ENCODE results near the gene SCFD2. TPM values are rescaled to one million over a fixed set of nuclear protein-coding genes. Genes with fewer than 3 reads are reported as not detected.

The SCFD2 gene
- polyA plus RNA-seq, 6 donors from 2014 or later: 11.6 to 22.7 (median 19.3) TPM

DNA sequence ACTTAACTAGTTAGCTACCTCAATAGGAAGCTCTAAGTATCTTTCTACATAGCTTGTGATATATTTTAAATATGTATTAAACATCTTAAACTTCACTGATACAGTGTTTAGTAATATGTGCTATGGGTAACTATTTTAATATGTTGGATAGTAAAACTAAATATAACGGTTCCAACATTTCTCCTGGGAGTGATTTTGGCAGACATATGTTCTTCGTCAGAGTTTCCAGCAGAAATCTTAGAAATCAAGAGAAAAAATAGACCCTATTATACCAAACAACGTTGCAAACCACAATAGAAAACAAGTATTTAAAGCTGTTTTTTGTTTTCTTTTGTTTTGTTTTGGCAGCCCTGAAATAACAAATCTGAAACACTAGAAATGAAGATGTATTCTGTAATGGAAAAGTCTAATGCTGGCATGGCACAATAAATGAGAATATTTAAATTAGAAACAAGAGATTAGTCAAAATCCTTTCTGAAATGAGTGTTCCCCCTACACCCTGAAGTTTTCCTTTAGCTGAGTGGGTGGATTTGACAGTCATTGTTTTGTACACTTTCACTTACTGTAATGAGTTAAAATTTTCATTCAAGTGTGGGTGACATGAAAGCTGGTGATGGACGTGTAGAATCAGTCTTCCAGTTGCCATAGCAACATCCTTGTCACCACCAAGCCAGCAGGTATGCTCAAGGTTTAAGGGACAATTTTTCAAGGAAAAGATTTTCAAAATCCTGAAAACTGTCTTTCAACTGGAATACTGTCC is 233.5 kb downstream of the SCFD2 start:
- peaks cover 0 to 2% (median 0%) of the 10 kb centered on the region in 7 donors for H3K9me3 Mint-ChIP-seq
- H3K27ac Mint-ChIP-seq: no peak overlapping the region

GRCh38 chr4:53131562-53131925 is 234.3 kb downstream of the SCFD2 start:
- ATAC-seq (ENCODE audit: low read depth in 2 of 2): no peak
- DNase-seq: no peak
- H3K9me3 Mint-ChIP-seq: peaks cover 0 to 2% (median 0%) of the 10 kb centered on the region in 7 donors
- no peaks in the 10 kb centered on the region for H3K27me3 Mint-ChIP-seq
- H3K4me3 Mint-ChIP-seq: no peak overlapping the region
- peaks cover 0 to 5% (median 0%) of the 10 kb centered on the region in 3 donors for H3K4me1 Mint-ChIP-seq
- no peak overlapping the region for H3K27ac Mint-ChIP-seq
- H3K36me3 Mint-ChIP-seq: peaks cover 8 to 18% of the 10 kb centered on the region in 2 donors

More for the DNA sequence above, 233.5 kb downstream of the SCFD2 start:
- Mint-ChIP-seq H3K27me3 (no peaks in the 10 kb centered on the region), H3K36me3 (peaks cover 8 to 18% of the 10 kb centered on the region in 2 donors), H3K4me1 (peaks cover 0 to 5% (median 0%) of the 10 kb centered on the region in 3 donors), H3K4me3 (no peak overlapping the region)
- DNase-seq (no peak), ATAC-seq (ENCODE audit: low read depth in 2 of 2) (no peak)

GRCh38 chr4:53130896-53131561 is 234.8 kb downstream of the SCFD2 start:
- Mint-ChIP-seq H3K4me1 (peaks cover 0 to 5% (median 1%) of the 10 kb centered on the region in 3 donors), H3K36me3 (peaks cover 12 to 19% of the 10 kb centered on the region in 2 donors), H3K27ac (no peak overlapping the region), H3K9me3 (peaks cover 0 to 2% (median 0%) of the 10 kb centered on the region in 7 donors), H3K27me3 (no peaks in the 10 kb centered on the region), H3K4me3 (no peak overlapping the region)
- no peak for DNase-seq
- no peak for ATAC-seq (ENCODE audit: low read depth in 2 of 2)

DNA sequence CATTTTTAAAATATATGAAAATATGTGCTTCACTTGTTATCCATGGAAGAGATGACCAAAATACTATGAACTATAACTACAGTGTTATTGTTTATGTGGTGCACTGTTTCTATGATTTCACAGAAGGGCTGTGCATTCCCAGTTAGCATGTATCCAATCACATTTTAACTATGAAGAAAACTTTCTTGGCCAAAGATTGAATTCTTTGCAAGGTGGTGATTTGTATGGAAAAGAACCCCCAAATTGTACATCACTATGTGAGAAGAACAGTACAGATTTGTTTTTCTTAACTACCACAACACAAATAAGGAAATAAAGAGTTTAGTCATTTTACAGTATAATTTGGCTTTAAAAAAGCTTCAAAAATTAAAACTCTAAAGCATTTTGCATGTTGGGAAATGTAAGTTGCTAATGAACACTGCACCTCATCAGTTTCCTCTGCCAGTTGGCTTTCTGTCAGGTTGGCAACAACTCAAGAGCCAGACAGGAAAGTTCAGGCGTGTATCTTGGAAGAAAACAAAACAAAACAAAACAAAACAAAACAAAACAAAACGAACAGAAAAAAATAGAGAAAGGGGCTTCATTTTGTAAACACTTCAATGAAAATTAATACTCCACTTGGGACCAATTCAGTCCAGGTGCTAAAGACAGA is 237.0 kb downstream of the SCFD2 start:
- H3K27me3 Mint-ChIP-seq: no peaks in the 10 kb centered on the region
- peaks cover 19 to 21% of the 10 kb centered on the region in 2 donors for H3K36me3 Mint-ChIP-seq
- peaks cover 0 to 3% (median 2%) of the 10 kb centered on the region in 3 donors for H3K4me1 Mint-ChIP-seq
- ATAC-seq (ENCODE audit: low read depth in 2 of 2) (no peak), DNase-seq (no peak)
- no peaks in the 10 kb centered on the region for H3K9me3 Mint-ChIP-seq
- H3K27ac Mint-ChIP-seq: no peak overlapping the region
- H3K4me3 Mint-ChIP-seq: no peak overlapping the region

DNA sequence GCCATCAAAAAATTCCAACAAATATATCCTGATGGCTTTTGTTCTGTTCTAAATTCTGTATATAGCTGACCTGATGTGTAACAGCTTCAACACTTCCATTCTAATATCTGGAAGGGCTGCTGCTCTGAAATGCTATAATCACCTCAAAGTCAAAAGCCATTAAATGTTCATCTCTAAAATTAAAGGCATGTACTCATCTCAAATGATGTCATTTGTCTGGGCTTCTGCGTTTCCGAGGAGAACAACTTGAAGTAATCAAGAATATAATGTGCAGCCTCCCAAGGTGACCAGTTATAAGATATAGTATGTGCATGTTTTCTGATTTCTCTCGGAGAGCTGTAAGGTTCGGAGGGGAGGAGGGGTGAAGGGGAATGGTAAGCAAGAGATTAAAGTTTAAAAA is 237.6 kb downstream of the SCFD2 start:
- H3K36me3 Mint-ChIP-seq: peaks cover 19% of the 10 kb centered on the region in 2 donors
- ATAC-seq (ENCODE audit: low read depth in 2 of 2) (no peak), DNase-seq (no peak)
- no peaks in the 10 kb centered on the region for H3K27me3 Mint-ChIP-seq
- no peaks in the 10 kb centered on the region for H3K9me3 Mint-ChIP-seq
- H3K4me1 Mint-ChIP-seq: peaks cover 0 to 4% (median 0%) of the 10 kb centered on the region in 3 donors
- no peak overlapping the region for H3K4me3 Mint-ChIP-seq
- no peak overlapping the region for H3K27ac Mint-ChIP-seq

- peaks cover 0 to 6% (median 0%) of the 10 kb centered on the region in 3 donors for H3K4me1 Mint-ChIP-seq
- ATAC-seq (ENCODE audit: low read depth in 2 of 2) (no peak), DNase-seq (no peak)
- H3K27ac Mint-ChIP-seq: no peak overlapping the region
- no peaks in the 10 kb centered on the region for H3K9me3 Mint-ChIP-seq
- no peak overlapping the region for H3K4me3 Mint-ChIP-seq
- H3K27me3 Mint-ChIP-seq: no peaks in the 10 kb centered on the region
- peaks cover 15 to 19% of the 10 kb centered on the region in 2 donors for H3K36me3 Mint-ChIP-seq
Observed at GRCh38 chr4:53127365-53127764, 238.5 kb downstream of the SCFD2 start.

DNA sequence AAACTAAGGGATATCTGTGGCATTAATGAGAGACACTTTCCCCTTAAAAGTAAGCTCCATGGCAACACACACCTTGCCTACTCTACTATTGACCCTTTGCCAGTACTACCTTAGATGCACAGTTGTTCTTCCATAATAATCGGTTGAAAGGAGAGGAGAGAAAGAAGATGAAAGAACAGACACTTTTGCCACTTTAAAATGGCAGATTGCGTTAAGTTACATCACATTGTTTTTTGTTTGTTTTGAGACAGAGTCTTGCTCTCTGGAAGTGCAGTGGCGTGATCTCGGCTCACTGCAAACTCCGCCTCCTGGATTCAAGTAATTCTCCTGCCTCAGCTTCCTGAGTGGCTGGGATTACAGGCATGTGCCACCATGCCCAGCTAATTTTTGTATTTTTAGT is 239.8 kb downstream of the SCFD2 start:
- H3K27me3 Mint-ChIP-seq: no peaks in the 10 kb centered on the region
- no peak for ATAC-seq (ENCODE audit: low read depth in 2 of 2)
- no peak overlapping the region for H3K4me3 Mint-ChIP-seq
- H3K36me3 Mint-ChIP-seq: peaks cover 12 to 14% of the 10 kb centered on the region in 2 donors
- peak overlapping the region in 1 of 6 donors; percentile 49 for H3K27ac Mint-ChIP-seq
- H3K4me1 Mint-ChIP-seq: peaks cover 0 to 6% (median 0%) of the 10 kb centered on the region in 3 donors
- no peak for DNase-seq
- no peaks in the 10 kb centered on the region for H3K9me3 Mint-ChIP-seq

DNA sequence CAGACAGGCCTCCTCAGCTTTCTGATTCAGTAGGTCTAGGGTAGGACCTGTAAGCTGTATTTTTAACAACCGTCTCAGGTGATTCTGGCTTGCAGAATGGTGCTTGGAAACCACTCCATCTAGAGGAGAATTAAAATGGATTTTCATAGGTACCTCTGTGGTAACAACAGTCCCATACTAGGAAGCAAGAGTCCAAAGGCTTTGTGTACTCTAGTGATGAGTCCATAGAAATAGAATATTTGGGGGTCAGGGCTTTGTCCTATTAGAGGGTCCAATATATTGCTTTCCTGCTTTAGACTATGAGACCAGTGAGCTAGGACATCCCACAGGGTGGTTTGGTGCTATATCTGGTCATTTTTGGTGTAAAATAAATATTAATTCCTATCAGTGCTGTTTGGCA is 242.0 kb downstream of the SCFD2 start:
- H3K36me3 Mint-ChIP-seq: peaks cover 8 to 10% of the 10 kb centered on the region in 2 donors
- H3K4me3 Mint-ChIP-seq: no peak overlapping the region
- H3K9me3 Mint-ChIP-seq: no peaks in the 10 kb centered on the region
- peaks cover 0 to 6% (median 0%) of the 10 kb centered on the region in 3 donors for H3K4me1 Mint-ChIP-seq
- H3K27ac Mint-ChIP-seq: no peak overlapping the region
- ATAC-seq (ENCODE audit: low read depth in 2 of 2) (no peak), DNase-seq (no peak)
- no peaks in the 10 kb centered on the region for H3K27me3 Mint-ChIP-seq

DNA sequence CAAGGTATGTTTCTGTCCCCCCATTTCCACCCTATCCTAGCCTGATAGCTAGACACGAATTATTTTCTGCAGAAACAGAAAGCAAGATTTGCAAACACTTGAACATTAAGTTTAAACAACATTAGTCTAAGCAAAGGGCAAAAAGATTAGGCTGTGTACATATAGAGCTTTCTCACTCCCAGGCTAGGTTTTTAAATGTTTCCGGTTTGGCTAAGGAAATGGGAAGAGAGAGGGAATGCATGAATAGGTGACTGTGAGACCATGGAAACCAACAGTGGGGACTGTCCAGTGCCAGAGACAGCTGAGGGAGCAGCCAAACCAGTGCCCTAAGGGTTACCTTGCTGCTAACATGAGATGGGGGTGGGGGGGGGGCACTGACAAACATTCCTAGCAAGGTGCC is 242.7 kb downstream of the SCFD2 start:
- H3K4me1 Mint-ChIP-seq: peaks cover 0 to 6% (median 0%) of the 10 kb centered on the region in 3 donors
- DNase-seq (no peak), ATAC-seq (ENCODE audit: low read depth in 2 of 2) (no peak)
- H3K36me3 Mint-ChIP-seq: peaks cover 10% of the 10 kb centered on the region in 2 donors
- H3K27ac Mint-ChIP-seq: no peak overlapping the region
- H3K27me3 Mint-ChIP-seq: no peaks in the 10 kb centered on the region
- no peaks in the 10 kb centered on the region for H3K9me3 Mint-ChIP-seq
- H3K4me3 Mint-ChIP-seq: no peak overlapping the region

- H3K4me3 Mint-ChIP-seq: no peak overlapping the region
- H3K36me3 Mint-ChIP-seq: peaks cover 10 to 11% of the 10 kb centered on the region in 2 donors
- no peaks in the 10 kb centered on the region for H3K27me3 Mint-ChIP-seq
- no peak overlapping the region for H3K27ac Mint-ChIP-seq
- ATAC-seq (ENCODE audit: low read depth in 2 of 2) (no peak), DNase-seq (no peak)
- H3K4me1 Mint-ChIP-seq: peaks cover 0 to 6% (median under 1%) of the 10 kb centered on the region in 3 donors
- no peaks in the 10 kb centered on the region for H3K9me3 Mint-ChIP-seq
Observed at GRCh38 chr4:53122280-53123116, 243.4 kb downstream of the SCFD2 start.

GRCh38 chr4:53121264-53121865 is 244.5 kb downstream of the SCFD2 start:
- H3K27me3 Mint-ChIP-seq: no peaks in the 10 kb centered on the region
- DNase-seq: no peak
- H3K9me3 Mint-ChIP-seq: peaks cover 0 to under 1% (median 0%) of the 10 kb centered on the region in 7 donors
- peaks cover 6 to 7% (median 6%) of the 10 kb centered on the region in 3 donors for H3K4me1 Mint-ChIP-seq
- no peak overlapping the region for H3K27ac Mint-ChIP-seq
- H3K4me3 Mint-ChIP-seq: no peak overlapping the region
- H3K36me3 Mint-ChIP-seq: peaks cover 10 to 14% of the 10 kb centered on the region in 2 donors
- ATAC-seq (ENCODE audit: low read depth in 2 of 2): no peak

DNA sequence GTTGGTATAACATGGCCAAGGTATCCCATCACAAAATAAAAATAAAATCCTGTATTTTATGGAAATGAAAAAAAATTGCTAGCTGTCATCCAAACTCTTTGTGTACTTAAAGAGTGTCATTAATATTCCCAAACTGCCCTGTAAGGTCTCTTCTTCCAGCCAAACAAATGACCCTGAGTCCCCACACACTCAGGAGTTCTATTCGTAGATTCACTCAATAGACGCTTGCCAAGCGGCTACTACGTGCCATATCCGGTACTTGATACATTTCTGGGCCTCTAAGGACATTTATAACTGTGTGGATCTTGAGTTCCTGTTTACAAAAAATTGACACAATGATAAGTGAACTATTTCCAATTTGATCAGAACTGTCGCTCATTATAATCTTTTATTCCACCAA is 245.1 kb downstream of the SCFD2 start:
- Mint-ChIP-seq H3K4me1 (peaks cover 3 to 9% (median 7%) of the 10 kb centered on the region in 3 donors), H3K9me3 (peaks cover 0 to 1% (median 0%) of the 10 kb centered on the region in 7 donors), H3K27me3 (no peaks in the 10 kb centered on the region), H3K4me3 (no peak overlapping the region), H3K36me3 (peaks cover 4 to 16% of the 10 kb centered on the region in 2 donors), H3K27ac (no peak overlapping the region)
- DNase-seq (no peak), ATAC-seq (ENCODE audit: low read depth in 2 of 2) (no peak)

Measured in naive B cell (primary cell).